Stomach (tissue), 4 donors: ENCODE results near the gene PDK2.

Experiments
- EP300 ChIP-seq: sonication (generic); formaldehyde crosslinking; IDR thresholded peaks from one replicate; pipeline ENCODE4 v1.6.1; 2017; ENCODE audit warnings: antibody characterized with exemption
- POLR2A ChIP-seq, 4 donors: fragments of 450-650 bp; IDR thresholded peaks; one replicate each; pipeline ENCODE4 v1.6.1; 2016; ENCODE audit warnings: antibody characterized with exemption in 4 of 4, control low read depth in 2 of 4, mild to moderate bottlenecking in 1 of 4, moderate library complexity in 1 of 4
- POLR2AphosphoS5 ChIP-seq, 3 donors: sonication (generic); formaldehyde crosslinking; IDR thresholded peaks; one replicate each; pipeline ENCODE4 v1.6.1; 2016; ENCODE audit warnings: antibody characterized with exemption in 3 of 3
- TF ChIP-seq, protein P1 (sequence below), 7 experiments: fragments of 450-650 bp in 4 of 7; fragments of 200-600 bp in 3 of 7; sonication (generic) in 3 of 7; IDR thresholded peaks; one replicate each; pipeline ENCODE4 v1.5.1; 2016 to 2019; ENCODE audit warnings: antibody characterized with exemption in 7 of 7, control low read depth in 2 of 7, mild to moderate bottlenecking in 1 of 7

DNA sequence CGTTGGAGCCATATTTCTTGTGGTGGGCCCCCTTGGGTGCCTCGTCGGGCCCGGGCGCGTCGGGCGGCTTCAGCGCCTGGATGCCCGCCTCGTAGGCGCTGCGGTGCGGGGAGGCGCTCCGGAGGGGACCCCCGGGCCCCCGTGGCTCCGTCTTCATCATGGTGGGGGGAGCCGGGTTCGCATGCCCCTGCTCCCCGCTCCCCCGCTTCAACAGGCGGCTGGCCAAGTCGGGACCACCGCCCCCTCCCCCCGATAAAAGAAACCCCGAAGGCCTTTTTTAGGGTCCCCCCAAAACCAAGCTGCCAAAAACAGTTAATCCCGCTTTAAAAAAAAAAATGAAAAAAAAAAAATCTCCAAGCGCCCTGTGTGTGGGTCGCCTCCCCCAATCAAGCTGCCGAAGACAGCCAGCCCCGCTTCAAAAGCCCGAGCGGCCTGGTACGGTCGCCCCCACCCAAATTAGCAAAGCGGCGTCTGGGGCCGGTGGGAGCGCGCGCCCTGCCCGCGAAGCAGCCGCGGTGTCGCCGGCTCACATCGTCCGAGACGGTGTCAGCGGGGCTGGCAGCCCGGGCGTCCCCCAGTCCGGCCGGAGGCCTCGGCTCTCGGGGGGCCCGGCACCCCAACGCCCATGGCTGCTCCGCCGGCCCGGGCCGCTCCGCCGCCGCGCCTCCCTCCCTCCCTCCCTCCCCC is 55.3 kb downstream of the PDK2 start, which contains the start of gene PPP1R9B:
- TF ChIP-seq, protein P1, sequence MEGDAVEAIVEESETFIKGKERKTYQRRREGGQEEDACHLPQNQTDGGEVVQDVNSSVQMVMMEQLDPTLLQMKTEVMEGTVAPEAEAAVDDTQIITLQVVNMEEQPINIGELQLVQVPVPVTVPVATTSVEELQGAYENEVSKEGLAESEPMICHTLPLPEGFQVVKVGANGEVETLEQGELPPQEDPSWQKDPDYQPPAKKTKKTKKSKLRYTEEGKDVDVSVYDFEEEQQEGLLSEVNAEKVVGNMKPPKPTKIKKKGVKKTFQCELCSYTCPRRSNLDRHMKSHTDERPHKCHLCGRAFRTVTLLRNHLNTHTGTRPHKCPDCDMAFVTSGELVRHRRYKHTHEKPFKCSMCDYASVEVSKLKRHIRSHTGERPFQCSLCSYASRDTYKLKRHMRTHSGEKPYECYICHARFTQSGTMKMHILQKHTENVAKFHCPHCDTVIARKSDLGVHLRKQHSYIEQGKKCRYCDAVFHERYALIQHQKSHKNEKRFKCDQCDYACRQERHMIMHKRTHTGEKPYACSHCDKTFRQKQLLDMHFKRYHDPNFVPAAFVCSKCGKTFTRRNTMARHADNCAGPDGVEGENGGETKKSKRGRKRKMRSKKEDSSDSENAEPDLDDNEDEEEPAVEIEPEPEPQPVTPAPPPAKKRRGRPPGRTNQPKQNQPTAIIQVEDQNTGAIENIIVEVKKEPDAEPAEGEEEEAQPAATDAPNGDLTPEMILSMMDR (IDR thresholded peaks at IDR 0.05), result no peak
- TF ChIP-seq POLR2A (IDR thresholded peaks at IDR 0.05) (no peak), POLR2AphosphoS5 (IDR thresholded peaks at IDR 0.05) (no peak), EP300 (no peak)
